Rectal smooth muscle tissue (tissue), 1 donor: Measurements from ENCODE around the gene APBB2.

Experiments
- H3K27ac ChIP-seq: one replicate; pipeline ENCODE4 v1.7.0; 2013; ENCODE audit warnings: low read depth, low read length, inconsistent platforms
- H3K27me3 ChIP-seq: one replicate; pipeline ENCODE4 v1.7.0; 2013; ENCODE audit warnings: low read length; ENCODE audit not compliant: control insufficient read depth, insufficient read depth
- H3K36me3 ChIP-seq: one replicate; pipeline ENCODE4 v1.7.0; 2013; ENCODE audit warnings: low read length; ENCODE audit not compliant: control insufficient read depth, insufficient read depth
- H3K4me1 ChIP-seq: one replicate; pipeline ENCODE4 v1.7.0; 2013; ENCODE audit warnings: low read length; ENCODE audit not compliant: control insufficient read depth, insufficient read depth
- H3K4me3 ChIP-seq: one replicate; pipeline ENCODE4 v1.7.0; 2013; ENCODE audit warnings: low read length
- H3K9ac ChIP-seq: one replicate; pipeline ENCODE4 v1.7.0; 2013; ENCODE audit warnings: low read length

Gene APBB2

DNA sequence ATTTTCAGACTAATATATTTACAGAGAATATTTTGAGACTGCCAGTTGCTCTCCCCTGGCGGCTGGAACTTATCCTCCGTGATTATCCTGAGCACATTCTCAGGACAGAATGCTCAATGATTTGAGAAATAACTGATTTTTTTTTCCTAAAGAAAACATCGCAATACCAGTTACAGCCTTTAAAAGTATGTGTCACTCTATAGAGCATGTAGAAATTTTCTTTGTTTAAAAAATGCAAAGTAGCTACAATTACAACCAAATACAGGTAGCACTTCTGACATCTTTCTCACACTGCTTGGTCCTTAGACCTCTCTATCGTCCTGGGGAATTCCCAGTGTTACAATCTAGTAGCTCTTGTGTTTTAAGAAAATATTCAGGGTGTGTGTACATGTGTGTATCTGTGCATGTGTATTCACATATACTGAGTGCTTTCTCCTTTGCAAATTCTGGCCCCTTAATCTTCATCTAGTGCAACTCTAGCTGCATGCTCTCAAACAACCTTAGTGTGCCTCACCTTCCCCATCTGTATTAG, 13.8 kb downstream of the APBB2 start:
- H3K4me1 ChIP-seq: peaks cover 8% of the 10 kb centered on the region

DNA sequence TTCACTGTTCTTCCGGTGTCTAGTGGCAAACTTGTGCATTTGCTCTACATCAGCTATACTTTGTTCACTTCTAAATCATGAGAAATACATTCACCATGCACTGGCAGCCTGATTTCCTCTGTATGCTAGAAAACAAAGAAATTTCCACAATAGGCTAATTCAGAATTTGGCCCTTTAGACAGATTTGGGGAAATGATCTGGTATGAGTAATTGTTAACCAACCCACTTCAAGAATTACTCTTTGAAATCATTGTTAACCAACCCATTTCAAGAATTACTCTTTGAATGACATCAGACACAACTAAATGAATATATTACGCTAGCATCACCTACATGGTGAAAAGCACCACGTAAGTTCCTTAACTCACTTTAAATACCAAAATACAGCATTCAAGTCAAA, 14.6 kb downstream of the APBB2 start:
- Histone ChIP-seq H3K9ac (no peak overlapping the region), H3K4me1 (peaks cover 6% of the 10 kb centered on the region), H3K36me3 (no peaks in the 10 kb centered on the region), H3K27me3 (no peaks in the 10 kb centered on the region), H3K4me3 (no peak overlapping the region), H3K27ac (no peak overlapping the region)

More for the DNA sequence above, 13.8 kb downstream of the APBB2 start:
- Histone ChIP-seq H3K27me3 (no peaks in the 10 kb centered on the region), H3K27ac (no peak overlapping the region), H3K36me3 (no peaks in the 10 kb centered on the region), H3K9ac (no peak overlapping the region), H3K4me3 (no peak overlapping the region)

DNA sequence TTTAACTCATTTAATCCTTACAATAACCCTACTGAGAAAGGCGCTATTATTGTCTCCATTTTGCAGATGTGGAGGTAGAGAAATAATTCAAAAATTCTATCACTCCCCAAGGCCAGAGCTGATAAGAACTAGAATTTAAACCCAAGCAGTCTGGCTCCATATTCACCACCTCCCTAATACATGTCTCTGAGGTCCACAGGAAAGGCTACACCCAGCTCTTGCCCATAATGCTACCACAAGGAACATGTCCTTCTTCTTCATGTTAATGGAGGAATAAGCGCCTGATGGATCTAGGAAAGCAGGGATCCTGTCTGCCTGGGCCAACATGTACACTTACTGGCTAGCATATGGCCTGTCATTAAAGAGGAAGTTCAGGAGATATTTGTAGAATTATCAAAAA, 16.3 kb downstream of the APBB2 start:
- Histone ChIP-seq H3K4me1 (no peaks in the 10 kb centered on the region), H3K27me3 (no peaks in the 10 kb centered on the region), H3K4me3 (no peak overlapping the region), H3K36me3 (no peaks in the 10 kb centered on the region), H3K27ac (no peak overlapping the region), H3K9ac (no peak overlapping the region)

DNA sequence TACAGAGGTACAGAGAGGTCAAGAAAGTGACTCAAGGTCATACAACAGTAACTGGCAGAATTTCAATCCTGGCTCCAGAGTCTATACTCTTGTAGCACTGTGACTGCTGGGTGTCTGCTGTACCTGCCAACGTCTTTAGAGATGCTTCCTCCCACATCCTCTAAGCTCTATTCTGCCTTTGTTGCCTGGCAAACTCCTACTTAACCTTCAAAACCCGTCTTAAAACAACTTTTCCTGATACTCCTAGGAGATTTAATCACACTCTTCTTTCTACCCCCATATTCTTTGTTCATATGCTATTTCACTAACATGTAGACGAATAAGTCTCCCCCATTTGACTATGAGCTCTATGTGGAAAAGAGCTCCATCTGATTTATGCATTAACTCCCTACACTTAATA, 16.8 kb downstream of the APBB2 start:
- no peaks in the 10 kb centered on the region for H3K4me1 ChIP-seq
- H3K27me3 ChIP-seq: no peaks in the 10 kb centered on the region
- H3K27ac ChIP-seq: no peak overlapping the region

DNA sequence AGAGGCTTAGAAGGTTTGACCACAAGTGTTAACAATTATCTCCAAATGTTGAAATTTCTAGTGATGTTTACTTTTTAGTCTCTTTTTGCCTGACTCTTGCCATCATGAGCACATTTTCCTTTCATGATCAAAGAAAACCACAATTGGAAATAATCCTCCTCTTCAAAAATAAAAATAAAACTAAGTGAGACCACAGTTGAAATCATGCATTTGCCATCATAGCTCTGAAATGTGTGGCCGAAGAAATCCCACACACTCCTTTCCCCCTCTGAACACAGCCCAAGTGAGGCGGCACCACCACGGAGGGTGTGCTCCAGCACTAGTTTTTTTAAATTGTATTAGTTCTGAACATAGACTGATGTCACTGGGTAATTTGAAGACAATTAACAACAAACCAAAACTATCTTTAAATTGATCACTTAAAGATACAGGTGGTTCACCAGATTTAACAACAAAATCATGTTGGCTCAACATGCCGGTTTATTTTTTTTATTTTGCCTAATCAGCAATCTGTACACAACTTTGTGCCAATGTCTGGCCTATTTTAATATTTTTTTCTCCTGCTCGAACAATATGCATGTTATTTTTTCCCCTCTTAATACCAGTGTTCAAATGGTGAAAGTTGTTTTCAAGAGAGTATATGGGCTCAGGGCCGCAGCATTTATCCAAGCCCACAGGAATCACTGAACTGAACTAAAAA, 17.6 kb downstream of the APBB2 start:
- no peak overlapping the region for H3K9ac ChIP-seq
- H3K36me3 ChIP-seq: no peaks in the 10 kb centered on the region
- H3K4me1 ChIP-seq: no peaks in the 10 kb centered on the region
- H3K27ac ChIP-seq: no peak overlapping the region
- no peak overlapping the region for H3K4me3 ChIP-seq
- H3K27me3 ChIP-seq: no peaks in the 10 kb centered on the region

More for the DNA sequence above, 16.8 kb downstream of the APBB2 start:
- no peak overlapping the region for H3K9ac ChIP-seq
- H3K36me3 ChIP-seq: no peaks in the 10 kb centered on the region
- no peak overlapping the region for H3K4me3 ChIP-seq

DNA sequence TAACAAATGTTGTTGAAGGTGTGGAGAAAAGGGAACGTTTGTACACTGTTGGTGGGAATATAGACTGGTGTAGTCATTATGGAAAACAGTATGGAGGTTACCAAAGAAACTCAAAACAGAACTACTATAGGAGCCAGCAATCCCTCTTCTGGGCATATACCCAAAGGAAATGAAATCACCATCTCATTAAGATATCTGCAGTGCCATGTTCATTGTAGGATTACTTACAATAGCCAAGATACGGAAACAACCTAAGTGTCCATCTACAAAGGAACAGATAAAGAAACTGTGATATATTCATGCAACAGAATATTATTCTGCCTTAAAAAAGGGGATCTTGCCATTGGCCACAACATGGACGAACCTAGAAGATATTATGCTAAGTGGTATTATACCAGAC, 22.2 kb downstream of the APBB2 start:
- no peak overlapping the region for H3K9ac ChIP-seq
- no peak overlapping the region for H3K4me3 ChIP-seq
- H3K4me1 ChIP-seq: no peaks in the 10 kb centered on the region
- no peaks in the 10 kb centered on the region for H3K36me3 ChIP-seq
- no peaks in the 10 kb centered on the region for H3K27me3 ChIP-seq
- no peak overlapping the region for H3K27ac ChIP-seq

DNA sequence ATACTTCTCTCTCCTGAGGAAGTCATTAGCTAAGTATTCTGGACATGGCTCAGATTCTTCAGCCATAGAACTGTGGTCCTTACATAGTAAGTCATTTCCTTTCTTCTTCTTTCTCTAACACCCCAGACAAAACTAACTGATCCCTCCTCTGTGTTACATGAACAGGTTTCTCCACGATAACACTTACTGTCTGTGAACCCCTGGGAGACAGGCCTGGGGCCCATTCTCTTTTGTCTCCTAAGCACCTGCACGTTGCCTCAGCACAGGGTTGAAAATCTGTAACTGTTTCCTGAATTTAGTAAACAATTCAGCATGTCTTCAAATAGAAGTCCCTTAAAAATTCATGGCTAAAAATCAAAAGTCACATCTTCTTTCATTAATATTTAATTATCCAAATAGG, 24.7 kb downstream of the APBB2 start:
- Histone ChIP-seq H3K36me3 (no peaks in the 10 kb centered on the region), H3K4me3 (no peak overlapping the region), H3K27ac (no peak overlapping the region), H3K27me3 (no peaks in the 10 kb centered on the region), H3K4me1 (peaks cover 7% of the 10 kb centered on the region), H3K9ac (no peak overlapping the region)

DNA sequence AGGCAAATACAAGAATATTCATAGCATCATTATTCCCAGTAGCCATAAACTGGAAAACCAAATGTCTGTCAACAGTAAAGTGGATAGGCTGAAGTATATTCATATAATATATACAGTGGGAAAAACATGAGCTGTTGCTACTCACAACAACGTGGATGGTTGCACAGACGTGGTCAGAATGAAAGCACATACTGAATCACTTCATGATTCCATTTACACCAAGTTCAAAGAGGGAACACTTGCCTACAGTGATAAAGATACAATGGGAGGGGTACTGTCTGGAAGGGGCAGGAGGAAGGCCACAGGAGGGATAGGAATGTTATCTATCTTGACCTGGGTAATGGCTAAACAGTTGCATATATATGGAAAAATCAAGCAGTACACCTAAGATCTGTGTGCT, 25.3 kb downstream of the APBB2 start:
- H3K27me3 ChIP-seq: no peaks in the 10 kb centered on the region

DNA sequence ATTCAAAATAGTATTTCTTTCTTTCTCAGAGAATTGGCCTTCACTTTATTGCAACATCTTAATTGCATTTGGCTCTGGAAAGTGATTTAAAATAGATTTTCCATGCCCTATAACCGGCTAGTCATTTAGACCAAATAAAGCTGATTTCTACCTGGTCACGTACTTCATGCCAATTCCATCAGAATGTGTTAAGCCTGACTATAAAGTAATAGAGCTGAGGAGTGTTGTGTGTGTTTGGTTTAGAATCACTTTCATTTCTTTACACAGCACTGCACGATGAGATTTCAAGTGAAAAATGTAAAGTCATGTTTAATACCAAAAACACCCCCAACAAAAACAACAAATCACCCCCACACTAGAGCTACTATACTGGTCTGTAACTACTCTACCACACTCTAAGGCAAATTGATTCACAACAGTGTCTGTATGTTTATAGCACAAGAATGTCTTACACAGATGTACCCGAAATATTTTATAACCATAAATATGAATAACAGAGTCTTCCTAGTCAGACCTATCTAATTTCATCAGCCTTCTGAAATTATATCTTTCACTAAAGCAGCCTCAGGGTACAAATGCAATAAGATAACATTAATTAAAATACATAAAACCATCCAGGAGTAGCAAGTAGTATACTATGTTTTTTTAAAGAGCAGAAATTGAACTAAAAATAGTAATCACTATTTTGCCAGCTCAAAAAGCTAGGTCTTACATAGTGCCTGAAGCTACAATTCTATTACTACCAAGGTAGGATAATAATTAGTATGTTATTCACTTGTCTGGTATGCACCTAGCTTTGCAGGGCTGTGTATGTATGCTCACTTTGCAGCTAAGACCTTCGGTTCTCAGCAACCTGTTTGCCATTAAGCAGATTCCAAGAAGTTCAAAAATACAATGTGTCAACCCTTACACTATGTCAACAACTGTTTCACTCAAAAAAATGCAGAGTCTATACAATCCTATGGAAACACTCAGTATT, 28.4 kb downstream of the APBB2 start:
- H3K4me3 ChIP-seq: no peak overlapping the region
- H3K9ac ChIP-seq: no peak overlapping the region
- no peaks in the 10 kb centered on the region for H3K36me3 ChIP-seq
- H3K27ac ChIP-seq: no peak overlapping the region
- peaks cover 7% of the 10 kb centered on the region for H3K4me1 ChIP-seq
- no peaks in the 10 kb centered on the region for H3K27me3 ChIP-seq

More for the DNA sequence above, 25.3 kb downstream of the APBB2 start:
- Histone ChIP-seq H3K27ac (no peak overlapping the region), H3K9ac (no peak overlapping the region), H3K4me1 (peaks cover 7% of the 10 kb centered on the region), H3K36me3 (no peaks in the 10 kb centered on the region), H3K4me3 (no peak overlapping the region)

DNA sequence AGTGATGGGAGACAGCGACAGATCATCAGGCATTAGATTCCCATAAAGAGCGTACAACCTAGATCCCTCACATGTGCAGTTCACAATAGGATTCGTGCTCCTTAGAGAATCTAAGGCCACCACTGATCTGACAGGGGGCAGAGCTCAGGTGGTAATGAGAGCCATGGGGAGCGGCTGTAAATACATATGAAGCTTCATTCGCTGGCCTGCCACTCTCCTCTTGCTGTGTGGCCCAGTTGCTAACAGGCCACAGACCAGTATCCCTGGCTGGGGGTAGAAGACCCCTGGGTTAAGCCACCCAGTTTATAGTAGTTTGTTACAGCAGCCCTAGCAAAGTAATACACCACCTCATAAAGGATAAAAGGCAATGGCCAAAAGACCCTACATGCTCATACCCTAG, 30.3 kb downstream of the APBB2 start:
- H3K27me3 ChIP-seq: no peaks in the 10 kb centered on the region
- H3K4me3 ChIP-seq: no peak overlapping the region
- no peak overlapping the region for H3K27ac ChIP-seq
- peaks cover 12% of the 10 kb centered on the region for H3K4me1 ChIP-seq
- no peaks in the 10 kb centered on the region for H3K36me3 ChIP-seq
- H3K9ac ChIP-seq: no peak overlapping the region

DNA sequence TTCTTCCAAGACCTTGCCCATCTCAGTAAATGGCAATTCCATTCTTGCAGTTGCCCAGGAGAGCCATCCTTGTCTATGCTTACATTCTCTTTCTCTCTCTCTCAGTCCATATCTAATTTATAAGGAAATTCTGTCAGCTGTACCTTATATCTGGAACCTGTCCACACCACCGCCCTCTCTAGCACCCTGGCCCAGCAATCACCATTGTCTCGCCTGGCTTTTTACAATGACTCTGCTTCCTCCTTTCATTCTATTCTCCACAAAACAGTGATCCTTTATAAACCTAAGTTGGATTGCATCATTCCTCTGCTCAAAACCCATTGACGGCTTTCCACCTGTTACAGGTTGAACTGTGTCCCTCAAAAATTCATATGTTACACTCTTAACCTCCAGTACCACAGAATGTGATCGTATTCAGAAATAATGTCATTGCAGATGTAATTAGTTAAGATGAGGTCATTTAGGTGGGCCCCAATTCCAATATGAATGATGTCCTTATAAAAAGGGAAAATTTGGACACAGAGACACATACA, 31.3 kb downstream of the APBB2 start:
- H3K4me1 ChIP-seq: peaks cover 20% of the 10 kb centered on the region
- no peaks in the 10 kb centered on the region for H3K27me3 ChIP-seq
- no peak overlapping the region for H3K27ac ChIP-seq
- H3K36me3 ChIP-seq: no peaks in the 10 kb centered on the region
- H3K4me3 ChIP-seq: no peak overlapping the region
- H3K9ac ChIP-seq: no peak overlapping the region

DNA sequence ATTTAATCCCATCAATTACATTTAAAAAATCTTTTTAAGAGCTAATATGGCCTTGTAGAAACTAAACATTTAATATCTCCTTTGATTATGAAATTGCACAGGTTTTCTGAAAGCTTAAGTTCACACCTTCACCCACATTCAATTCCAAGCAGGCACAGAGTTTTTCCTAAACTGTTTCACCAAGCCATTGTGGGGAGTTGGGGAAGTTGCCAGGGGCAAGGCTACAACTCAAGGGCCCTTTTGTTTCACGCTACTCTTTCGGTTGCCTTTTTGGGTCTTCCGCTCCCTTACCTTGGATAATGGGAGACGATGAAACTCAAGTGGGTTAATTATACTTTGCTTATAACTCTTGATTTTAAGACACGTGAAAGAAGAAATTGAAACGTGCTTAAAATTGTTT, 33.3 kb downstream of the APBB2 start:
- H3K9ac ChIP-seq: no peak overlapping the region
- no peaks in the 10 kb centered on the region for H3K36me3 ChIP-seq
- H3K4me1 ChIP-seq: peaks cover 27% of the 10 kb centered on the region
- no peak overlapping the region for H3K27ac ChIP-seq
- H3K27me3 ChIP-seq: no peaks in the 10 kb centered on the region
- H3K4me3 ChIP-seq: no peak overlapping the region
